ENCODE results near the gene ZNF32. TPM values are rescaled to one million over a fixed set of nuclear protein-coding genes. Genes with fewer than 3 reads are reported as not detected.

ZNF32 gene
- total and polyA plus RNA-seq, 2 experiments from 2014 or later: 15.8 to 26.1 TPM

- H3K4me2 ChIP-seq: no peak overlapping the region
- no peaks in the 10 kb centered on the region for H3K79me2 ChIP-seq (replicated peaks; ENCODE audit: insufficient read depth)
- H3K4me3 ChIP-seq: no peak overlapping the region
- H3K4me1 ChIP-seq (ENCODE audit: insufficient read depth): no peaks in the 10 kb centered on the region
- no peak overlapping the region for H3K27ac ChIP-seq (ENCODE audit: low read depth)
- H3K27me3 ChIP-seq (ENCODE audit: insufficient read depth): no peaks in the 10 kb centered on the region
- H3K9me2 ChIP-seq (ENCODE audit: insufficient read depth): peaks cover 3% of the 10 kb centered on the region; the same call in 1 of the 2 replicates
- DNase-seq (ENCODE audit: low spot score) (no peak), ATAC-seq (no peak)
- Mint-ChIP-seq H3K4me1 (no peaks in the 10 kb centered on the region), H3K27me3 (ENCODE audit: insufficient read depth, low read depth, poor library complexity) (no peaks in the 10 kb centered on the region), H3K9me3 (peaks cover 72% of the 10 kb centered on the region), H3K27ac (no peak overlapping the region), H3K4me3 (no peak overlapping the region), H3K36me3 (ENCODE audit: low read depth) (peaks cover 83% of the 10 kb centered on the region)
- TF ChIP-seq EZH2phosphoT487 (IDR thresholded peaks at IDR 0.05; ENCODE audit: unreplicated experiment) (no peak), JUNB (IDR thresholded peaks at IDR 0.05; ENCODE audit: unreplicated experiment) (no peak), REST (IDR thresholded peaks at IDR 0.05; ENCODE audit: unreplicated experiment) (no peak), ETS1 (IDR thresholded peaks at IDR 0.05) (no peak), EZH2 (IDR thresholded peaks at IDR 0.05; ENCODE audit: low read depth, unreplicated experiment) (no peak), CREB1 (CRISPR knock-in tag; IDR thresholded peaks at IDR 0.05; ENCODE audit: low read depth) (no peak), ZNF462 (CRISPR knock-in tag; IDR thresholded peaks at IDR 0.05) (no peak), POLR2AphosphoS5 (IDR thresholded peaks at IDR 0.05; ENCODE audit: low read depth) (no peak), ZNF114 (CRISPR knock-in tag; IDR thresholded peaks at IDR 0.05) (no peak), STAT1 (IDR thresholded peaks at IDR 0.05; ENCODE audit: unreplicated experiment) (no peak), CTCF (conservative IDR thresholded peaks at IDR 0.05; ENCODE audit: low read depth in 2 of 2) (no peak), NANOG (IDR thresholded peaks at IDR 0.05; ENCODE audit: borderline replicate concordance) (no peak), ZNF331 (CRISPR knock-in tag; IDR thresholded peaks at IDR 0.05; ENCODE audit: low read depth) (no peak)
- H3K36me3 ChIP-seq (ENCODE audit: insufficient read depth): peaks cover 38% of the 10 kb centered on the region
- no peaks in the 10 kb centered on the region for H3F3A ChIP-seq (replicated peaks; ENCODE audit: low read depth)
- no peaks in the 10 kb centered on the region for H4K20me1 ChIP-seq (replicated peaks; ENCODE audit: insufficient read depth)
- H2AFZ ChIP-seq: no peak overlapping the region
Observed at GRCh38 chr10:43616697-43617370, 31.8 kb downstream of the ZNF32 start.
